Kidney glomerular epithelial cell (primary cell): ENCODE results near the gene IL20RB.

Experiments
- DNase-seq: peaks from one replicate; lab custom pipeline; 2025; lab: John Stamatoyannopoulos, UW

Gene IL20RB

GRCh38 chr3:137039570-137039969 is 81.8 kb downstream of the IL20RB start:
- no peak for DNase-seq

- DNase-seq: no peak
Measured at GRCh38 chr3:137041251-137041650, 83.5 kb downstream of the IL20RB start.

DNA sequence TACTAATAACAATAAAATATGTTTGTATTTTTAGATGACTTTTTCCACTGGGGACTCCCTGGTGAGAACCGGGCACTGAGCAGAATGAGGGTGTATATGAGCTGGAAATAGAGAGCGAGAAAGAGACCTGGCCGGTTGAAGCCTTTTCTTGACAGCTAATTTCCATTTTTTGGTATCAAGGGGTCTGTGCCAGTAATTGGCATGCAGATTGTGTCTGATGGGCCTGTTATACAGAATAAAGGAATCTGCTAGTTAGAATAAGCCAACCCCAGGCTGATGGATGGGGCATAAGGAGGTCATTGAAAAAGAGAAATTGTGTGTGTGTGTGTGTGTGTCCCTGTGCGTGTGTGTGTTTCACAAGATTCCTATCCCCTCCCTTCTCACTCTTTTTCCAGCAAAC is 83.9 kb downstream of the IL20RB start:
- DNase-seq: no peak

GRCh38 chr3:137046747-137047146 is 89.0 kb downstream of the IL20RB start:
- no peak for DNase-seq

DNA sequence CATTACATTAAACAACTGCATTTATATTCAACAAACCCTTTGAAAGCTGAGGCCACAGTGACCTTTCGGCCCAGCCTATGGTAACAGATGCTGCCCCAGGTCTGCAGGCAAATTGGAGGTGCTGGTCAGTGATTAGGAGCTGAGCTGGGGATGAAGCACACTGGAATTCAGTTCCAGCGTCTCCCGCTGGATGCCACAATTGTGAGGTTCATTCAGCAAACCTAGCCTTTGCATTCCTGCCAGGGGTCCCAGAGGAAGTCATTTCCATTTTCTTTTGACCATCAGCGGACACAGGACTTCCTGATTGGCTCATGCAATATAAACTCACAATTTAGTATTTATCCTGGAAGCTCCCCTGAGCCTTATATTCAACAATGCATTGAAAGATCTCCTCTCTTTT is 89.5 kb downstream of the IL20RB start:
- no peak for DNase-seq

- no peak for DNase-seq
Measured at GRCh38 chr3:137050281-137050680, 92.5 kb downstream of the IL20RB start.

DNA sequence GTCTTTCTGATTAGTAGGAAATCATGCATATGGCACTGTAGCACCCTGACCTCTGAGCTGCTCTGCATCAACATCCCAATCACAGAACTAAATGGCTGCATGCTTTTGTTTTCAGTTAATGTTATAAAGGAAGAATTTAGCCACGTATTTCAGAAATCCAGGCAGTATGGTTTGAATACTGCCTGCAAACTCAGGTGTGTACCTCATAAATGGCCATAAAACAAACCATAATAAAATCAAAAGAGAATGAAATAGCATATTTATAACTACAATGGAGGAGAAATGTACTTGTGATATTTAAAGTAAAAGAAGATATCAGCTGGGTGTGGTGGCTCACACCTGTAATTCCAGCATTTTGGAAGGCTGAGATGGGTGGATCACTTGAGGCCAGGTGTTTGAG is 94.5 kb downstream of the IL20RB start:
- no peak for DNase-seq
